GM19467 (cell line): ENCODE results near the gene LRRC45.
"Not testable (repeated sequence)": the region's sequence is repeated elsewhere in the genome, so short reads cannot be mapped to it uniquely, and the experiment has no call there.

Experiments
- ATAC-seq: cut with Tn5 transposase; IDR thresholded peaks from one replicate; pipeline ENCODE4 v1.9.1; 2021; ENCODE audit warnings: mild to moderate bottlenecking, moderate library complexity; ENCODE audit not compliant: unreplicated experiment

The LRRC45 gene

GRCh38 chr17:82033359-82034085 lies 10.4 kb downstream of the LRRC45 start:
- no peak for ATAC-seq

- no peak for ATAC-seq
These were observed 11.4 kb downstream of the LRRC45 start for GRCh38 chr17:82034371-82035011.

GRCh38 chr17:82035488-82035887 lies 12.4 kb downstream of the LRRC45 start:
- no peak for ATAC-seq

- no peak for ATAC-seq
These were observed 13.0 kb downstream of the LRRC45 start for GRCh38 chr17:82035956-82036633.

GRCh38 chr17:82036634-82037091 lies 13.6 kb downstream of the LRRC45 start:
- ATAC-seq, result no peak

GRCh38 chr17:82037092-82037888 lies 14.2 kb downstream of the LRRC45 start, which contains the start of gene DCXR:
Gene DCXR (minus strand): TSS chr17:82037697. CDS start chr17:82037682, 15 bp downstream.
- ATAC-seq, result peak; percentile 77

- no peak for ATAC-seq
These were observed 14.7 kb downstream of the LRRC45 start for GRCh38 chr17:82037889-82038195.

- not testable (repeated sequence) for ATAC-seq
These were observed 15.8 kb downstream of the LRRC45 start for GRCh38 chr17:82038796-82039409.

GRCh38 chr17:82039695-82040299 lies 16.7 kb downstream of the LRRC45 start:
- ATAC-seq, result no peak

GRCh38 chr17:82041144-82041814 lies 18.2 kb downstream of the LRRC45 start:
- ATAC-seq, result no peak

GRCh38 chr17:82042649-82043048 lies 19.5 kb downstream of the LRRC45 start:
- ATAC-seq, result no peak

- ATAC-seq, result no peak
These were observed 20.4 kb downstream of the LRRC45 start for GRCh38 chr17:82043507-82043906.

GRCh38 chr17:82045936-82046484 lies 22.9 kb downstream of the LRRC45 start:
- no peak for ATAC-seq

GRCh38 chr17:82046903-82047302 lies 23.8 kb downstream of the LRRC45 start:
- no peak for ATAC-seq

GRCh38 chr17:82047379-82047778 lies 24.3 kb downstream of the LRRC45 start:
- no peak for ATAC-seq

- no peak for ATAC-seq
These were observed 24.9 kb downstream of the LRRC45 start for GRCh38 chr17:82047914-82048570.

- no peak for ATAC-seq
These were observed 25.5 kb downstream of the LRRC45 start for GRCh38 chr17:82048571-82048971.

- ATAC-seq, result no peak
These were observed 26.0 kb downstream of the LRRC45 start for GRCh38 chr17:82049106-82049505.

GRCh38 chr17:82049521-82049971 lies 26.4 kb downstream of the LRRC45 start:
- no peak for ATAC-seq
